Stimulated activated CD4-positive, alpha-beta T cell treated with anti-CD3 and anti-CD28 coated beads, Interleukin-2, amount 100 ng/mL, for 48 hours (primary cell): Measurements from ENCODE around the gene BRINP1.

ENCODE experiments used
- DNase-seq, 2 donors: peaks; one replicate each; pipeline ENCODE4 v3.0.0-alpha.2; 2020

The BRINP1 gene

GRCh38 chr9:119368681-119369581 is at the start of gene BRINP1:
Gene BRINP1 (minus strand): TSS chr9:119369435. CDS start chr9:119313355, 56,080 bp downstream.
- no peak for DNase-seq

DNA sequence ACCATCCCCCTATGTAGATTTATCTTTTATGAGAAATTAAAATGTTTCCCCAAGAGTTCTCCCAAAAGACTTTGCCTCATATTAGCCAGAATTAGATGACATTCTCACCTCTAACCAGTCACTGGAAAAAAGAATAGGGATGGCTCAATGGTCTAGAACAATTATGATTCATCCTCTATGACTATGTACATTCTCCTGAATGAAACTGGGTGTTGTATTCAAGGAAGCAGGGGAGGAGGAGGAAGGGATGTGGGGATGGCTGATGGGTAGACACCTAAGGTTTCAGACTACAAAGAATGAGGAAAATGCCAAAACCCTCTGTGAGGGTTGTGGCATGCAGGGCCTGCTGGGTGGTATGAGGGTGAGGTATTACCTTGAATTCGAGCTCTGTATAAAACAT is 49.5 kb upstream of the BRINP1 start:
- no peak for DNase-seq

DNA sequence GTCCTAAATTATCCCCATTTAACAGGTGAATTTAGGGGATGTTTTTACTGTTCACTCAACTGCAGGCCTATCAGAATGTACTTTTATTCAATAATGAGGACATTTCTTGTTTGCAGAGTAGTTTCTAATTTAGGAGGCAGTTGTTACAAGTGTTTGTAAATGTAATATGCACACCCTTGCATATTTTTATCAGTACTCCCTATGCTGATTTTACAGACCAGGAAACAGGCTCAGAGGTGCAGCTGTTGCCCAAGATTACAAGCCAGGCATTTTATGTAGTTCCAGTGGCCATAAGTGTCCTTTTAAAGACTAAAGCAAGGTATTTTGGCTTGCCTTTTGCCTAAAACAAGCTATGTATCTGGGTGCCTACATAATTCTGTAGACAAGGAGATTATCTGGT is 47.6 kb upstream of the BRINP1 start:
- DNase-seq, result no peak

GRCh38 chr9:119412399-119412798 is 43.2 kb upstream of the BRINP1 start:
- no peak for DNase-seq

- DNase-seq, result no peak
Measured at GRCh38 chr9:119409552-119409951, 40.3 kb upstream of the BRINP1 start.

- DNase-seq, result no peak
Measured at GRCh38 chr9:119400606-119401005, 31.4 kb upstream of the BRINP1 start.

- DNase-seq, result no peak
Measured at GRCh38 chr9:119398350-119398749, 29.1 kb upstream of the BRINP1 start.

- DNase-seq, result no peak
Measured at GRCh38 chr9:119391878-119392277, 22.6 kb upstream of the BRINP1 start.

GRCh38 chr9:119375892-119376291 is 6.7 kb upstream of the BRINP1 start:
- no peak for DNase-seq

- no peak for DNase-seq
Measured at GRCh38 chr9:119372951-119373350, 3.7 kb upstream of the BRINP1 start.

GRCh38 chr9:119370816-119371215 is 1.6 kb upstream of the BRINP1 start:
- peak in 1 of 2 donors; percentile 4 for DNase-seq

DNA sequence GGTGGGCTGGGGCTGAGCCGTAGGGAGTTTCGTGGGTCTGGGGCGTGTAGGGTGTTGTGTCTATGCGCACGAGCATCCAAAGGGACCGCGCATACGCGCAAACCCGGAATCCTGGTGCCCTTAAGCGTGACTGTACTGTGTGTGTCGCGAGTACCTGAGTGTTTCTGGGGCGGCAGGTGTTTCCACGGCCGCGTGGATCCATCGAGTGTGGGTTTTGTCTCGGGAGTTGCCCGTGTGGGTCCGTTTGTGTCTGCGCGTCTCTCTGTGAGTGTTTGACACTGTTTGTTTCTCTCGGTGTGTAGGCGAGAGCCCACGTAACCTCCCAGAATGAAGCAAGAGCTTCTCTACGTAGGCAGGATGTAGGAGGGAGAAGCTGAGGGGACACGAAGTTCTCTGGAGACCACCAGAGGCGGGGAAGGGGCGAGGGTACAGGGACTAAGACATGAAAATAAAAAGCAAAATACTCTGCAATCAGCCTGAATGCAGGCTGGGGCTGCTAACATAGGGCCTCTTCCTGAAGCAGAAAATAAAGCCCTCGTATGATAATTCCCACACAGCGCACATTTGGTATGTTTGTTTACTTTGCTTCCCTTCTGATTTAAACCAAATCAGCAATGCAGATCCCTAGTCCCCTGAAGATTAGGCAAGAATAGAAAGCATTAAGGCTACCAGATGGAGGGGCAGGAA is 588 bp upstream of the BRINP1 start:
- DNase-seq, result no peak

GRCh38 chr9:119368179-119368578 is 1.1 kb downstream of the BRINP1 start:
- DNase-seq, result no peak

- DNase-seq, result no peak
Measured at GRCh38 chr9:119367683-119368075, 1.6 kb downstream of the BRINP1 start.

DNA sequence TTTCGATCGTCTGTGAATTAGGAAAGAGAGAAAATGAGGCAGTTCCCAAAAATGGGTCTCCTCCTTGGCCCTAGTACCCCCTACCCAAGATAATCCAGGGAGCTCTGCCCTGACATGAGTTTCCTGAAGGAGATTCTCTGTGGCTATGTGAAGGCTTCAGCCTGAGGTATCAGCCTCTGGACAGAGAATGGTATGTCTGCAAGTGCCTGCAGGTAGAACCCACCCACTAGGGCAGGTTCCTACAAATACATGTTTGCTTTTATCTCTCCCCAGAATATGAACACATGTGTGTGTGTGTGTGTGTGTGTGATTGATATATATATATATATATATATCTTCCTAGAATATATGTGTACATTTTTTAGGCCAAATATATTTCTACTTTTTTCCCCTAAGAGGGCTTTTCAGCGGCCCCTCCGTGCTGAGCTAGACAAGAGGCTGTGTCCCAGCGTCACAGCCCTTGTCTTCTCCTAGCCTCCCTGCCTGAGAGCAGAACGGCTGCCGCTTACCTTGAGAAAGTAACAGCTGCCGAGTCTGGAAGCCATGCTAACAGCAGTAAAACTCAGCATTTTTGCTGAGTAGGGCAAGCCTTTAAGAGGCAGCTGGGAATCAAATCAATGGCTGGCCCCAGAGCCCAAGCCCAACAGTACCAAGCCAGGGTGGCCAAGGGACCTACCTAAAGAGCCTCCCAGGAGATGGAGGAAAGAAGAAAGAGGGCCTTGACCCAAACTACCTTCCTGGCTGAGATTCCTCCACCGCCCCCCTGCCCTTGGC is 2.1 kb downstream of the BRINP1 start:
- no peak for DNase-seq

- DNase-seq, result no peak
Measured at GRCh38 chr9:119365291-119366027, 3.8 kb downstream of the BRINP1 start.

GRCh38 chr9:119360237-119360636 is 9.0 kb downstream of the BRINP1 start:
- no peak for DNase-seq

- no peak for DNase-seq
Measured at GRCh38 chr9:119357336-119358096, 11.7 kb downstream of the BRINP1 start.

DNA sequence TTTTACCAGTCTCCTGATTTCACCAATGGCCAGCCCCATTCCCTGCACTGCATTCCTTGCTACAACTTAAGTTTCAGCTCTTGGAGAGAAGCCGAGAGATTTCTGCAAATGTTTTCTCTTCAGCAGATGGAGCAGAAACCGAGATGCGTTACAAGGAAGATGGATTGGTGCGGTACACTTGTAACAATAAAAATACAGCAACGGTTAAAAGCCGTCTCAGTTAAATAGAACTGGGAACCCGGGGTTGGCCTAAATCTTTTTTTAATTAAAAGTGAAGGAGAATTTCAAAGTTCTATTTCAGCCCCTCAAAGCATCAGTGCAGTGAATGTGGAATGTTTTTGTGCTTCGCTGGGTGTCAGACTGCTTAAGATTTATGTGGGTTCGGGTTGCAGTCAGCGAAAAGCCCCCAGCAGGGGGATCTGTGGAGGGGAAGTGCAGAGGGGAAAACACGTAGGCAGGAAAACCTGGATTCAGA is 19.8 kb downstream of the BRINP1 start:
- no peak for DNase-seq

DNA sequence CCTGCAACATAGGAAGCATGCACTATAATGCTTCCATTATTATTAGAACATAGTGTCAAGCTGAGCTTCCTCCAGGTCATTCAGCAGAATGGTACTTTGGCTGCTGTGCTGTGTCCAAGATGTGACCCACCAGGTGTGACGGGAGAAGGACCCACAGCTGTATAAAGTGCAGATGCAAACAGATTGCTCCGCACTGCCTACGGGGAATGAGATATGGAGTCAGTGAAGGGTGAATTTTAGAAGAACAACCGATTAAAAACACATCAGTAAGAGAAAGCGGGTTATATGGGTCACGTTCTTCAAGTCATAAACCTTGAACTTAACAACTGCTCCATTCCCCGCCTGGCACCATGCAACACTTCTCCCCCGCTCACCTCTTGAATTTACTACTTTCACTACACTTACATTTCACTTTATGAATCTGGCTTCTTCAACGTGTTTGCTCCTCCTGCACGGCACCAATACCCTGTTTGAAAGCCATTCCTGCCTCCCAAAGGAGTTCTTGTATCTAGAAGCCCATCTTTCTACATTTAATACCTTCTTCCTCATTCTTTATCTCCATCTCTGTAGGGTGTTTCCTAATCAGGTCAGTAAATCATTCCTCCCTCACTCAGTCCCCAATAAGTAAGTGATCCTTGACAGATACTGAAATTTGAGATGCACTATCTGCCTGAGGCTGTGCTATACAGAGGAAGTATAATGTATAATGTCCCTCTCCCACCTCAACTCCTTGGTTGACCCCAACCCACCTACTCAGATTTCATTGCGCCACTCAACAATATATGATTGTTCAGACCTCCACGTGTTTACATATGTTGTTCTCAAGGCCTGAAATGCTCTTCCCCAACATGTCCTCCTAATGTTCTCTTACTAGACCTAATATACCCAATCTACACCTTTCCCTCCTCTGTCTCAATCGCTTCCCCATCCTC is 25.9 kb downstream of the BRINP1 start:
- DNase-seq, result no peak

DNA sequence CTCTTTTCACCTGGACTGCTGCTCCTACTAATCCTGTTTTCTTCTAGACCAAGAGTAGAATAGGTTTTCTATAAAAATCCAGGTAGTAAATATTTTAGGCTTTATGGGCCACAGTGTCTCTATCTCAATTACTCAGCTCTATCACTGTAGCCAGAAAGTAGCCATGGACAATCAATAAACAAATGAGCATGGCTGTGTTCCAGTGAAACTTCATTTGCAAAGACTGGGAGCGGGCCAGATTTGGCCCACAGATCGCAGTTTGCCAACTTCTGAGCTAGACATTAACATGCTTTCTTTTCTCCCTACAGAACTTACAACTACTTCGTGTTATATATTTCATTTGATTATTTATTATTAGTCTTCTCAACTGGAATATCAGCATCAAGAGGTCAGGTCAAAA is 30.2 kb downstream of the BRINP1 start:
- no peak for DNase-seq
